ENCODE data around the gene NCAPD2.
A peak's percentile ranks its signal among the peaks of the same experiment; 100 is the strongest.
"Not testable (repeated sequence)": the region's sequence is repeated elsewhere in the genome, so short reads cannot be mapped to it uniquely, and the experiment has no call there.

The NCAPD2 gene

GRCh38 chr12:6466184-6466573 is 27.7 kb upstream of the NCAPD2 start:
- Histone ChIP-seq H3K36me3 (ENCODE audit: control insufficient read depth, low read depth, low read length) (peaks cover 26% of the 10 kb centered on the region), H3K4me3 (ENCODE audit: low read length) (no peak overlapping the region), H3K27me3 (ENCODE audit: control insufficient read depth, insufficient read depth, low read length) (no peaks in the 10 kb centered on the region), H3K4me1 (ENCODE audit: control insufficient read depth, low read depth, low read length) (peaks cover 6% of the 10 kb centered on the region), H3K9me3 (ENCODE audit: control insufficient read depth, low read depth, low read length) (no peaks in the 10 kb centered on the region), H3K27ac (ENCODE audit: low read length) (no peak overlapping the region), H3K9ac (ENCODE audit: low read length) (no peak overlapping the region)

- H3K27ac ChIP-seq (ENCODE audit: low read length); H3K9me3 ChIP-seq (ENCODE audit: control insufficient read depth, low read depth, low read length); H3K4me1 ChIP-seq (ENCODE audit: control insufficient read depth, low read depth, low read length); H3K27me3 ChIP-seq (ENCODE audit: control insufficient read depth, insufficient read depth, low read length); H3K4me3 ChIP-seq (ENCODE audit: low read length); H3K9ac ChIP-seq (ENCODE audit: low read length): not testable (repeated sequence)
- peaks cover 20% of the 10 kb centered on the region for H3K36me3 ChIP-seq (ENCODE audit: control insufficient read depth, low read depth, low read length)
These were observed 27.2 kb upstream of the NCAPD2 start for GRCh38 chr12:6466751-6467150.

GRCh38 chr12:6467571-6468282 is 26.2 kb upstream of the NCAPD2 start:
- not testable (repeated sequence) for H3K9ac ChIP-seq (ENCODE audit: low read length); H3K4me1 ChIP-seq (ENCODE audit: control insufficient read depth, low read depth, low read length); H3K27me3 ChIP-seq (ENCODE audit: control insufficient read depth, insufficient read depth, low read length); H3K9me3 ChIP-seq (ENCODE audit: control insufficient read depth, low read depth, low read length); H3K27ac ChIP-seq (ENCODE audit: low read length); H3K4me3 ChIP-seq (ENCODE audit: low read length)
- peaks cover 14% of the 10 kb centered on the region for H3K36me3 ChIP-seq (ENCODE audit: control insufficient read depth, low read depth, low read length)

GRCh38 chr12:6468283-6468575 is 25.7 kb upstream of the NCAPD2 start:
- no peaks in the 10 kb centered on the region for H3K27me3 ChIP-seq (ENCODE audit: control insufficient read depth, insufficient read depth, low read length)
- H3K9ac ChIP-seq (ENCODE audit: low read length): no peak overlapping the region
- H3K9me3 ChIP-seq (ENCODE audit: control insufficient read depth, low read depth, low read length): no peaks in the 10 kb centered on the region
- H3K36me3 ChIP-seq (ENCODE audit: control insufficient read depth, low read depth, low read length): peaks cover 14% of the 10 kb centered on the region
- H3K27ac ChIP-seq (ENCODE audit: low read length): no peak overlapping the region
- peaks cover 8% of the 10 kb centered on the region for H3K4me1 ChIP-seq (ENCODE audit: control insufficient read depth, low read depth, low read length)
- H3K4me3 ChIP-seq (ENCODE audit: low read length): no peak overlapping the region

GRCh38 chr12:6469092-6469491 is 24.8 kb upstream of the NCAPD2 start:
- Histone ChIP-seq H3K36me3 (ENCODE audit: control insufficient read depth, low read depth, low read length) (peaks cover 9% of the 10 kb centered on the region), H3K27me3 (ENCODE audit: control insufficient read depth, insufficient read depth, low read length) (no peaks in the 10 kb centered on the region), H3K4me3 (ENCODE audit: low read length) (no peak overlapping the region), H3K27ac (ENCODE audit: low read length) (no peak overlapping the region), H3K9ac (ENCODE audit: low read length) (no peak overlapping the region), H3K4me1 (ENCODE audit: control insufficient read depth, low read depth, low read length) (peaks cover 8% of the 10 kb centered on the region), H3K9me3 (ENCODE audit: control insufficient read depth, low read depth, low read length) (no peaks in the 10 kb centered on the region)

- H3K4me1 ChIP-seq (ENCODE audit: control insufficient read depth, low read depth, low read length): peaks cover 8% of the 10 kb centered on the region
- no peaks in the 10 kb centered on the region for H3K9me3 ChIP-seq (ENCODE audit: control insufficient read depth, low read depth, low read length)
- peak overlapping the region; percentile 92 for H3K4me3 ChIP-seq (ENCODE audit: low read length)
- peaks cover 2% of the 10 kb centered on the region for H3K36me3 ChIP-seq (ENCODE audit: control insufficient read depth, low read depth, low read length)
- H3K9ac ChIP-seq (ENCODE audit: low read length): peak overlapping the region; percentile 68
- no peaks in the 10 kb centered on the region for H3K27me3 ChIP-seq (ENCODE audit: control insufficient read depth, insufficient read depth, low read length)
- no peak overlapping the region for H3K27ac ChIP-seq (ENCODE audit: low read length)
These were observed 24.1 kb upstream of the NCAPD2 start for GRCh38 chr12:6469609-6470374.

GRCh38 chr12:6470375-6471163 is 23.3 kb upstream of the NCAPD2 start, which contains the start of gene VAMP1:
VAMP1 (minus strand) TSS chr12:6470677; CDS start chr12:6470531, 146 bp downstream.
- H3K9me3 ChIP-seq (ENCODE audit: control insufficient read depth, low read depth, low read length): no peaks in the 10 kb centered on the region
- peak within 1 kb of the TSS; percentile 92 for H3K4me3 ChIP-seq (ENCODE audit: low read length)
- peak within 1 kb of the TSS; percentile 68 for H3K9ac ChIP-seq (ENCODE audit: low read length)
- peak within 1 kb of the TSS; percentile 24 for H3K27ac ChIP-seq (ENCODE audit: low read length)
- peaks cover 8% of the 10 kb centered on the region for H3K4me1 ChIP-seq (ENCODE audit: control insufficient read depth, low read depth, low read length)
- no peaks in the 10 kb centered on the region for H3K36me3 ChIP-seq (ENCODE audit: control insufficient read depth, low read depth, low read length)
- no peaks in the 10 kb centered on the region for H3K27me3 ChIP-seq (ENCODE audit: control insufficient read depth, insufficient read depth, low read length)

- Histone ChIP-seq H3K27ac (ENCODE audit: low read length) (no peak overlapping the region), H3K4me1 (ENCODE audit: control insufficient read depth, low read depth, low read length) (peaks cover 8% of the 10 kb centered on the region), H3K9ac (ENCODE audit: low read length) (no peak overlapping the region), H3K36me3 (ENCODE audit: control insufficient read depth, low read depth, low read length) (no peaks in the 10 kb centered on the region), H3K4me3 (ENCODE audit: low read length) (no peak overlapping the region), H3K9me3 (ENCODE audit: control insufficient read depth, low read depth, low read length) (no peaks in the 10 kb centered on the region), H3K27me3 (ENCODE audit: control insufficient read depth, insufficient read depth, low read length) (no peaks in the 10 kb centered on the region)
These were observed 21.9 kb upstream of the NCAPD2 start for GRCh38 chr12:6471989-6472360.

- Histone ChIP-seq H3K27ac (ENCODE audit: low read length) (no peak overlapping the region), H3K9me3 (ENCODE audit: control insufficient read depth, low read depth, low read length) (no peaks in the 10 kb centered on the region), H3K4me1 (ENCODE audit: control insufficient read depth, low read depth, low read length) (peaks cover 8% of the 10 kb centered on the region), H3K36me3 (ENCODE audit: control insufficient read depth, low read depth, low read length) (no peaks in the 10 kb centered on the region), H3K27me3 (ENCODE audit: control insufficient read depth, insufficient read depth, low read length) (no peaks in the 10 kb centered on the region), H3K4me3 (ENCODE audit: low read length) (no peak overlapping the region), H3K9ac (ENCODE audit: low read length) (no peak overlapping the region)
These were observed 21.4 kb upstream of the NCAPD2 start for GRCh38 chr12:6472491-6472890.

- H3K27ac ChIP-seq (ENCODE audit: low read length); H3K27me3 ChIP-seq (ENCODE audit: control insufficient read depth, insufficient read depth, low read length); H3K9ac ChIP-seq (ENCODE audit: low read length); H3K36me3 ChIP-seq (ENCODE audit: control insufficient read depth, low read depth, low read length); H3K4me1 ChIP-seq (ENCODE audit: control insufficient read depth, low read depth, low read length); H3K9me3 ChIP-seq (ENCODE audit: control insufficient read depth, low read depth, low read length); H3K4me3 ChIP-seq (ENCODE audit: low read length): not testable (repeated sequence)
These were observed 18.5 kb upstream of the NCAPD2 start for GRCh38 chr12:6475233-6475975.

- Histone ChIP-seq H3K9ac (ENCODE audit: low read length) (no peak overlapping the region), H3K4me3 (ENCODE audit: low read length) (no peak overlapping the region), H3K36me3 (ENCODE audit: control insufficient read depth, low read depth, low read length) (no peaks in the 10 kb centered on the region), H3K4me1 (ENCODE audit: control insufficient read depth, low read depth, low read length) (no peaks in the 10 kb centered on the region), H3K9me3 (ENCODE audit: control insufficient read depth, low read depth, low read length) (no peaks in the 10 kb centered on the region), H3K27ac (ENCODE audit: low read length) (no peak overlapping the region), H3K27me3 (ENCODE audit: control insufficient read depth, insufficient read depth, low read length) (no peaks in the 10 kb centered on the region)
These were observed 17.4 kb upstream of the NCAPD2 start for GRCh38 chr12:6476489-6476888.
